Measurements from ENCODE around the gene SPARCL1.
"Not testable (repeated sequence)": the region's sequence is repeated elsewhere in the genome, so short reads cannot be mapped to it uniquely, and the experiment has no call there.

The SPARCL1 gene

GRCh38 chr4:87433342-87433741 lies 95.8 kb downstream of the SPARCL1 start:
- DNase-seq = no peak

GRCh38 chr4:87430038-87430437 lies 99.1 kb downstream of the SPARCL1 start:
- DNase-seq = no peak

- no peak for DNase-seq
These were observed 100.2 kb downstream of the SPARCL1 start for GRCh38 chr4:87428979-87429378.

- no peak for DNase-seq
These were observed 101.7 kb downstream of the SPARCL1 start for GRCh38 chr4:87427518-87427868.

- no peak for DNase-seq
These were observed 102.2 kb downstream of the SPARCL1 start for GRCh38 chr4:87426865-87427517.

- DNase-seq = no peak
These were observed 103.5 kb downstream of the SPARCL1 start for GRCh38 chr4:87425711-87426110.

GRCh38 chr4:87424099-87424543 lies 105.1 kb downstream of the SPARCL1 start:
- DNase-seq = not testable (repeated sequence)

All from activated CD8-positive, alpha-beta memory T cell treated with anti-CD3 and anti-CD28 coated beads, Interleukin-2, amount 50 U/mL, for 48 hours (primary cell).